Endothelial cell of umbilical vein (primary cell): Measurements from ENCODE around the gene CUL9.

Experiments used
- CTCF ChIP-seq, 2 donors: IDR thresholded peaks; 1 replicate in 1 of 2; 2 replicates in 1 of 2; pipeline ENCODE4 v1.5.1; 2011; ENCODE audit warnings: low read length in 2 of 2, mild to moderate bottlenecking in 2 of 2, moderate library complexity in 2 of 2, control low read depth in 1 of 2, inconsistent platforms in 1 of 2, low read depth in 1 of 2; ENCODE audit not compliant: insufficient read depth in 1 of 2; ENCODE audit errors: extremely low read depth in 1 of 2
- EZH2 ChIP-seq: IDR thresholded peaks from 2 replicates; pipeline ENCODE4 v1.6.1; 2012; ENCODE audit warnings: borderline replicate concordance, low read depth, mild to moderate bottlenecking, moderate library complexity, low read length, inconsistent platforms; ENCODE audit not compliant: severe bottlenecking
- FOS ChIP-seq: IDR thresholded peaks from 2 replicates; pipeline ENCODE4 v1.6.1; 2011; ENCODE audit warnings: mild to moderate bottlenecking, low read length, moderate library complexity, borderline replicate concordance; ENCODE audit not compliant: insufficient read depth
- GATA2 ChIP-seq: IDR thresholded peaks from 2 replicates; pipeline ENCODE4 v1.7.0; 2011; ENCODE audit warnings: low read depth, mild to moderate bottlenecking, moderate library complexity, mixed read lengths, low read length; ENCODE audit not compliant: insufficient read length, insufficient read depth
- JUN ChIP-seq: IDR thresholded peaks from 2 replicates; pipeline ENCODE4 v1.6.1; 2011; ENCODE audit warnings: borderline replicate concordance, low read depth; ENCODE audit not compliant: insufficient read length, insufficient read depth
- MYC ChIP-seq: IDR thresholded peaks from one replicate; pipeline ENCODE4 v1.6.1; 2011; ENCODE audit warnings: mild to moderate bottlenecking, low read depth, low read length
- POLR2A ChIP-seq: IDR thresholded peaks from 2 replicates; pipeline ENCODE4 v1.6.1; 2012; ENCODE audit warnings: low read depth, mild to moderate bottlenecking, control low read depth, low read length
- POLR2AphosphoS5 ChIP-seq: IDR thresholded peaks from 2 replicates; pipeline ENCODE4 v1.6.1; 2012; ENCODE audit warnings: low read depth, mild to moderate bottlenecking, control low read depth, low read length, moderate library complexity; ENCODE audit not compliant: insufficient read depth
- TF ChIP-seq, protein P1 (sequence below): IDR thresholded peaks from 2 replicates; pipeline ENCODE4 v1.6.1; 2011; ENCODE audit not compliant: insufficient read depth, insufficient read length

- TF ChIP-seq POLR2A (no peak), CTCF (IDR thresholded peaks at IDR 0.05; ENCODE audit: extremely low read depth in 1 of 2, insufficient read depth in 1 of 2, low read depth in 1 of 2, low read length in 2 of 2) (no peak), EZH2 (no peak), POLR2AphosphoS5 (no peak), JUN (no peak), MYC (no peak), GATA2 (no peak), FOS (no peak)
- TF ChIP-seq, protein P1, sequence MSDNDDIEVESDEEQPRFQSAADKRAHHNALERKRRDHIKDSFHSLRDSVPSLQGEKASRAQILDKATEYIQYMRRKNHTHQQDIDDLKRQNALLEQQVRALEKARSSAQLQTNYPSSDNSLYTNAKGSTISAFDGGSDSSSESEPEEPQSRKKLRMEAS = no peak
These were observed 76.2 kb downstream of the CUL9 start for GRCh38 chr6:43258180-43258579.
